Heart left ventricle (tissue), 13 donors: ENCODE data around the gene KRTDAP.

ENCODE experiments used
- POLR2A ChIP-seq, 2 donors: fragments of 450-650 bp; IDR thresholded peaks; one replicate each; pipeline ENCODE4 v1.6.1; 2017; ENCODE audit warnings: antibody characterized with exemption in 2 of 2, mild to moderate bottlenecking in 2 of 2, moderate library complexity in 2 of 2
- TF ChIP-seq, protein P1 (sequence below), 12 donors: fragments of 200-600 bp; sonication (generic) in 4 of 12; IDR thresholded peaks; one replicate each; pipeline versions ENCODE4 v1.5.0 to v1.8.0; 2018 to 2022; ENCODE audit warnings: antibody characterized with exemption in 12 of 12, mild to moderate bottlenecking in 5 of 12
- donor health status: ischemic (EF 13 %, LVEDD 7.1; RV severe dilation, severe dysfunction).
- donor health status: DM: no; HTN: yes; CAD: no.
- donor health status: DM: no; HTN: no; CAD: no.
- donor health status: ischemic (EF 25% LVEDD 6.9; RV normal size, moderate dysfunction).
- donor health status: ischemic (EF 25% LVEDD 5.7; RV mildly dilated, moderate dysfunction).
- donor health status: ischemic (EF 35%, LVEDD 5.7; RV mildly dilated, moderate dysfunction).
- donor health status: nonischemic (EF 11% LVEDD 7.7; RV severe dilation, severe dysfunction).
- donor health status: DM: yes; HTN: yes; CAD: no.
- donor health status: PGD.
- donor health status: ischemic (EF 29% LVEDD 5.4; RV normal size, mild dysfunction).
- donor health status: nonischemic (EF 23%, LVEDD 6.1; RV moderate dilation, normal function).

DNA sequence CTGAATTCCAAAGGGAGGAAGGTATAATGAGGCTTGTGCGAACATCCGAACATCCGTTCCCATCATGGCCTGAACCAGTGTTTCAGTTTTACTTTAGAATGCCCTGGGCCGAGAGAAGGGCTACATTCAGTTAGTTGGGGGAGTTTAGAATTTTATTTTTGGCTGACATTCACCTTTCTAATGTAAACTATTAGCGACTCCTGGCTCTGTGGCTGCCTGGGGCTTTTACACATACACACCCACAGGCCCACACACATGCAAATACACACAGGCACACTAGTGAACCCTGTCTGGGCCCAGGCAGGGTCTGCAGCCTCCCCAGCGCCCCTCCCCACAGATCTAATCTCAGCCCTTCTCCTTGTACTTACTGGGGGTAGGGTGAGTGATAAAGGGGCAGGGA, 49.0 kb upstream of the KRTDAP start:
- TF ChIP-seq, protein P1, sequence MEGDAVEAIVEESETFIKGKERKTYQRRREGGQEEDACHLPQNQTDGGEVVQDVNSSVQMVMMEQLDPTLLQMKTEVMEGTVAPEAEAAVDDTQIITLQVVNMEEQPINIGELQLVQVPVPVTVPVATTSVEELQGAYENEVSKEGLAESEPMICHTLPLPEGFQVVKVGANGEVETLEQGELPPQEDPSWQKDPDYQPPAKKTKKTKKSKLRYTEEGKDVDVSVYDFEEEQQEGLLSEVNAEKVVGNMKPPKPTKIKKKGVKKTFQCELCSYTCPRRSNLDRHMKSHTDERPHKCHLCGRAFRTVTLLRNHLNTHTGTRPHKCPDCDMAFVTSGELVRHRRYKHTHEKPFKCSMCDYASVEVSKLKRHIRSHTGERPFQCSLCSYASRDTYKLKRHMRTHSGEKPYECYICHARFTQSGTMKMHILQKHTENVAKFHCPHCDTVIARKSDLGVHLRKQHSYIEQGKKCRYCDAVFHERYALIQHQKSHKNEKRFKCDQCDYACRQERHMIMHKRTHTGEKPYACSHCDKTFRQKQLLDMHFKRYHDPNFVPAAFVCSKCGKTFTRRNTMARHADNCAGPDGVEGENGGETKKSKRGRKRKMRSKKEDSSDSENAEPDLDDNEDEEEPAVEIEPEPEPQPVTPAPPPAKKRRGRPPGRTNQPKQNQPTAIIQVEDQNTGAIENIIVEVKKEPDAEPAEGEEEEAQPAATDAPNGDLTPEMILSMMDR (IDR thresholded peaks at IDR 0.05) = no peak
- TF ChIP-seq POLR2A (IDR thresholded peaks at IDR 0.05) = no peak
